Transverse colon (tissue), 4 donors: ENCODE data around the gene HEG1.

Experiments used
- POLR2A ChIP-seq: fragments of 450-650 bp; IDR thresholded peaks from one replicate; pipeline ENCODE4 v1.6.1; 2016; ENCODE audit warnings: antibody characterized with exemption, mild to moderate bottlenecking, moderate library complexity
- POLR2AphosphoS5 ChIP-seq, 3 donors: sonication (generic); formaldehyde crosslinking; IDR thresholded peaks; one replicate each; pipeline ENCODE4 v1.6.1; 2016; ENCODE audit warnings: antibody characterized with exemption in 3 of 3
- TF ChIP-seq, protein P1 (sequence below), 5 experiments: fragments of 200-600 bp in 3 of 5; fragments of 450-650 bp in 2 of 5; sonication (generic) in 3 of 5; IDR thresholded peaks; 1 replicate in 2 of 5; 2 replicates in 3 of 5; pipeline ENCODE4 v1.5.1; 2016 to 2017; ENCODE audit warnings: antibody characterized with exemption in 5 of 5, inconsistent platforms in 3 of 5, mild to moderate bottlenecking in 2 of 5, moderate library complexity in 1 of 5

DNA sequence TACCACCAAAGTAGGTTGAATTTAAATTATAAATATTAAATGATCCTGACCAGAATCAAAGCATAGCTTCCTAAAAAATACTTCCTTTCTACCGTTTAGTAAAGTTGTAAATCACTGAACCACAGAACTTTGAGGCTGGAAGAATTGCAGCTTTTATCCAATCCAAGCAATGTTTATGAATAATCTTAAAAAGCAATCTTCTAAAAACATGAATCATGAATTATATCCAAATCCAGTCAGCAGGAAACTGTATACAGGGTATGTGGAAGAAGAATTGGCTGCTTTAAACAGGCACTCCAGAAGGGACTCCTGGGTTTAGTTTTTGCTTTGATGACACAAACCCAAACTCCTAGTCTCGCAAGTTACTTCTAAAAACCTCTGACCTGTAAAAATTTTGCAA is 30.2 kb downstream of the HEG1 start:
- TF ChIP-seq, protein P1, sequence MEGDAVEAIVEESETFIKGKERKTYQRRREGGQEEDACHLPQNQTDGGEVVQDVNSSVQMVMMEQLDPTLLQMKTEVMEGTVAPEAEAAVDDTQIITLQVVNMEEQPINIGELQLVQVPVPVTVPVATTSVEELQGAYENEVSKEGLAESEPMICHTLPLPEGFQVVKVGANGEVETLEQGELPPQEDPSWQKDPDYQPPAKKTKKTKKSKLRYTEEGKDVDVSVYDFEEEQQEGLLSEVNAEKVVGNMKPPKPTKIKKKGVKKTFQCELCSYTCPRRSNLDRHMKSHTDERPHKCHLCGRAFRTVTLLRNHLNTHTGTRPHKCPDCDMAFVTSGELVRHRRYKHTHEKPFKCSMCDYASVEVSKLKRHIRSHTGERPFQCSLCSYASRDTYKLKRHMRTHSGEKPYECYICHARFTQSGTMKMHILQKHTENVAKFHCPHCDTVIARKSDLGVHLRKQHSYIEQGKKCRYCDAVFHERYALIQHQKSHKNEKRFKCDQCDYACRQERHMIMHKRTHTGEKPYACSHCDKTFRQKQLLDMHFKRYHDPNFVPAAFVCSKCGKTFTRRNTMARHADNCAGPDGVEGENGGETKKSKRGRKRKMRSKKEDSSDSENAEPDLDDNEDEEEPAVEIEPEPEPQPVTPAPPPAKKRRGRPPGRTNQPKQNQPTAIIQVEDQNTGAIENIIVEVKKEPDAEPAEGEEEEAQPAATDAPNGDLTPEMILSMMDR (IDR thresholded peaks at IDR 0.05): no peak
- no peak for TF ChIP-seq POLR2AphosphoS5 (IDR thresholded peaks at IDR 0.05)
- TF ChIP-seq POLR2A: no peak
